H1 (cell line): ENCODE measurements around the gene SLITRK3. TPM values are rescaled to one million over a fixed set of nuclear protein-coding genes. Genes with fewer than 3 reads are reported as not detected.

Source experiments
- CTCF ChIA-PET: fragments of 300-600 bp; sonication (Branson Sonifier 250); formaldehyde crosslinking; loops from one replicate; lab custom pipeline; 2021; ENCODE audit not compliant: partially characterized antibody; lab: Charles Lee
- POLR2A ChIA-PET: fragments of 300-600 bp; sonication (Branson Sonifier 250); formaldehyde crosslinking; loops from one replicate; lab custom pipeline; 2021; ENCODE audit warnings: inconsistent platforms; ENCODE audit not compliant: partially characterized antibody; lab: Charles Lee
- DNase-seq, 2 experiments: peaks; one replicate each; pipeline versions ENCODE4 v3.0.0 to v3.0.0-alpha.2; 2010 to 2022; ENCODE audit warnings: low spot score in 2 of 2, low read depth in 1 of 2, mixed read lengths in 1 of 2
- FAIRE-seq: peaks from 2 replicates; lab custom pipeline; 2011; peaks lifted over from hg19 to GRCh38; lab: Jason Lieb, UNC
- H2AFZ ChIP-seq: 2 replicates; pipeline ENCODE4 v1.8.1; 2012; ENCODE audit warnings: low read length, inconsistent platforms
- H2AK5ac ChIP-seq: 2 replicates; pipeline ENCODE4 v1.6.1; 2013; ENCODE audit warnings: low read depth, low read length
- H2BK120ac ChIP-seq: replicated peaks from 2 replicates; pipeline ENCODE3; 2013; ENCODE audit warnings: low read depth, low read length, inconsistent platforms
- H2BK12ac ChIP-seq: 2 replicates; pipeline ENCODE4 v1.6.1; 2013; ENCODE audit warnings: low read depth, low read length
- H2BK15ac ChIP-seq: 2 replicates; pipeline ENCODE4 v1.6.1; 2013; ENCODE audit warnings: low read length
- H2BK20ac ChIP-seq: 2 replicates; pipeline ENCODE4 v1.6.1; 2013; ENCODE audit warnings: low read length
- H2BK5ac ChIP-seq: 2 replicates; pipeline ENCODE4 v1.6.1; 2013; ENCODE audit warnings: low read depth, low read length
- H3K14ac ChIP-seq: 2 replicates; pipeline ENCODE4 v1.6.1; 2013; ENCODE audit warnings: inconsistent platforms; ENCODE audit not compliant: insufficient read length
- H3K18ac ChIP-seq: 2 replicates; pipeline ENCODE4 v1.6.1; 2013; ENCODE audit warnings: low read length; ENCODE audit errors: extremely low read depth
- H3K23ac ChIP-seq: 2 replicates; pipeline ENCODE4 v1.6.1; 2013; ENCODE audit warnings: inconsistent platforms; ENCODE audit not compliant: insufficient read length
- H3K23me2 ChIP-seq: 2 replicates; pipeline ENCODE4 v1.6.1; 2013; ENCODE audit warnings: low read depth, low read length
- H3K27ac ChIP-seq: 2 replicates; pipeline ENCODE4 v1.6.1; 2011; ENCODE audit warnings: low read depth, low read length, inconsistent platforms
- H3K27me3 ChIP-seq, 4 experiments: replicated peaks in 1 of 4; 1 replicate in 1 of 4; 2 replicates in 3 of 4; pipeline versions ENCODE4 v1.6.1 to v1.8.1; 2011 to 2013; ENCODE audit warnings: low read length in 3 of 4, mild to moderate bottlenecking in 3 of 4, inconsistent platforms in 2 of 4, mixed read lengths in 2 of 4, moderate library complexity in 1 of 4; ENCODE audit not compliant: control insufficient read depth in 3 of 4, insufficient read depth in 3 of 4; ENCODE audit errors: extremely low read depth in 1 of 4
- H3K36me3 ChIP-seq, 4 experiments: 2 replicates each; pipeline versions ENCODE4 v1.6.1 to v1.8.1; 2011 to 2013; ENCODE audit warnings: mild to moderate bottlenecking in 4 of 4, low read length in 3 of 4, moderate library complexity in 2 of 4, control low read depth in 1 of 4, inconsistent platforms in 1 of 4; ENCODE audit not compliant: insufficient read depth in 4 of 4, control insufficient read depth in 2 of 4
- H3K4ac ChIP-seq: replicated peaks from 2 replicates; pipeline ENCODE3; 2013; ENCODE audit warnings: low read length, low read depth, mixed read lengths, inconsistent platforms; ENCODE audit not compliant: insufficient read length
- H3K4me1 ChIP-seq, 4 experiments: replicated peaks in 1 of 4; 1 replicate in 1 of 4; 2 replicates in 3 of 4; pipeline versions ENCODE4 v1.6.1 to v1.8.1; 2011 to 2013; ENCODE audit warnings: low read length in 3 of 4, inconsistent platforms in 2 of 4, mixed read lengths in 1 of 4; ENCODE audit not compliant: insufficient read depth in 4 of 4, control insufficient read depth in 3 of 4
- H3K4me2 ChIP-seq, 2 experiments: 2 replicates each; pipeline versions ENCODE4 v1.6.1 to v1.8.1; 2011 to 2013; ENCODE audit warnings: low read depth in 2 of 2, low read length in 2 of 2, control low read depth in 1 of 2, inconsistent platforms in 1 of 2, mild to moderate bottlenecking in 1 of 2; ENCODE audit not compliant: insufficient read depth in 1 of 2
- H3K4me3 ChIP-seq, 4 experiments: fragments of 200-600, 300-600 bp in 1 of 4; sonication (generic), shearing (Covaris generic), sonication (Bioruptor Twin) in 1 of 4; 2 replicates each; pipeline versions ENCODE4 v1.5.1 to v1.8.1; 2011 to 2016; ENCODE audit warnings: low read length in 4 of 4, low read depth in 3 of 4, control low read depth in 2 of 4, inconsistent platforms in 2 of 4, mild to moderate bottlenecking in 2 of 4, mixed read lengths in 1 of 4, moderate library complexity in 1 of 4; ENCODE audit not compliant: insufficient read depth in 2 of 4; ENCODE audit errors: extremely low read depth in 1 of 4
- H3K56ac ChIP-seq: replicated peaks from 2 replicates; pipeline ENCODE3; 2013; ENCODE audit warnings: low read depth, mild to moderate bottlenecking, mixed read lengths, low read length, inconsistent platforms; ENCODE audit not compliant: insufficient read length
- H3K79me1 ChIP-seq: 2 replicates; pipeline ENCODE4 v1.6.1; 2013; ENCODE audit warnings: low read depth, low read length, control low read depth
- H3K79me2 ChIP-seq, 2 experiments: 2 replicates each; pipeline versions ENCODE4 v1.6.1 to v1.8.1; 2012 to 2013; ENCODE audit warnings: low read length in 2 of 2, mild to moderate bottlenecking in 2 of 2, inconsistent platforms in 1 of 2; ENCODE audit not compliant: insufficient read depth in 2 of 2, control insufficient read depth in 1 of 2
- H3K9ac ChIP-seq, 4 experiments: replicated peaks in 1 of 4; 1 replicate in 1 of 4; 2 replicates in 3 of 4; pipeline versions ENCODE4 v1.6.1 to v1.8.1; 2011 to 2013; ENCODE audit warnings: low read depth in 3 of 4, low read length in 3 of 4, control low read depth in 2 of 4, mild to moderate bottlenecking in 2 of 4, moderate library complexity in 2 of 4, inconsistent platforms in 1 of 4; ENCODE audit errors: extremely low read depth in 1 of 4
- H3K9me3 ChIP-seq, 2 experiments: 2 replicates each; pipeline versions ENCODE4 v1.6.1 to v1.8.1; 2012 to 2013; ENCODE audit warnings: mild to moderate bottlenecking in 2 of 2, moderate library complexity in 2 of 2, control low read depth in 1 of 2, inconsistent platforms in 1 of 2, low read depth in 1 of 2, low read length in 1 of 2, mixed read lengths in 1 of 2; ENCODE audit not compliant: insufficient read depth in 2 of 2
- H4K20me1 ChIP-seq, 2 experiments: replicated peaks in 1 of 2; 2 replicates each; pipeline versions ENCODE3 to v1.8.1; 2011 to 2013; ENCODE audit warnings: inconsistent platforms in 2 of 2, low read length in 2 of 2, mild to moderate bottlenecking in 1 of 2; ENCODE audit not compliant: insufficient read depth in 2 of 2, control insufficient read depth in 1 of 2
- H4K5ac ChIP-seq: 2 replicates; pipeline ENCODE4 v1.6.1; 2013; ENCODE audit warnings: low read length, low read depth, mixed read lengths, inconsistent platforms; ENCODE audit not compliant: insufficient read length
- H4K8ac ChIP-seq: 2 replicates; pipeline ENCODE4 v1.8.0; 2013; ENCODE audit warnings: mild to moderate bottlenecking, moderate library complexity, low read length, inconsistent platforms; ENCODE audit not compliant: insufficient read depth; ENCODE audit errors: extremely low read depth
- H4K91ac ChIP-seq: replicated peaks from 2 replicates; pipeline ENCODE3; 2013; ENCODE audit warnings: low read length, mixed read lengths, inconsistent platforms; ENCODE audit not compliant: insufficient read length
- CBX8 ChIP-seq: fragments of 300-800, 300-1000 bp; sonication (generic); IDR thresholded peaks from 2 replicates; pipeline ENCODE4 v1.7.1; 2016; ENCODE audit warnings: low read depth, low read length, borderline replicate concordance
- KDM5A ChIP-seq: fragments of 200-600 bp; IDR thresholded peaks from 2 replicates; pipeline ENCODE4 v1.7.1; 2012; ENCODE audit warnings: mild to moderate bottlenecking, low read length, inconsistent platforms, mixed read lengths
- SAP30 ChIP-seq: fragments of 300-600 bp; sonication (generic); IDR thresholded peaks from 2 replicates; pipeline ENCODE4 v1.7.1; 2012; ENCODE audit warnings: low read length, moderate library complexity, mild to moderate bottlenecking, inconsistent platforms; ENCODE audit not compliant: insufficient read depth, insufficient replicate concordance
- SRF ChIP-seq: IDR thresholded peaks from 2 replicates; pipeline ENCODE4 v1.6.1; 2011; ENCODE audit warnings: mild to moderate bottlenecking, low read depth, low read length, moderate library complexity
- TAF1 ChIP-seq: IDR thresholded peaks from 2 replicates; pipeline ENCODE4 v1.6.1; 2011; ENCODE audit warnings: mild to moderate bottlenecking, low read depth, low read length
- TAF7 ChIP-seq: optimal IDR thresholded peaks from 2 replicates; pipeline ENCODE3; 2011; ENCODE audit warnings: low read depth, mild to moderate bottlenecking, inconsistent platforms, low read length, moderate library complexity, borderline replicate concordance
- WGBS, 2 experiments: shearing (Covaris generic) in 1 of 2; methylation state at CpG; one replicate each; pipeline versions ENCODE4 v1.1.6 to v1.1.7; 2013 to 2015; ENCODE audit warnings: low lambda C conversion rate in 2 of 2, mixed read lengths in 2 of 2, inconsistent platforms in 1 of 2, low coverage in 1 of 2, missing lambda C conversion rate in 1 of 2; ENCODE audit not compliant: insufficient replicate concordance in 2 of 2, insufficient coverage in 1 of 2, insufficient read length in 1 of 2; ENCODE audit errors: extremely low coverage in 1 of 2, missing lambda C conversion rate in 1 of 2; 5-methylcytosine and 5-hydroxymethylcytosine counted together
- polyA plus RNA-seq, 7 experiments: library from polyadenylated mRNA; depleted of rRNA in 3 of 7; stranded (reverse) in 5 of 7; unstranded in 2 of 7; fragments of >200 nt in 5 of 7; fragments of 200-250 nt in 2 of 7; gene quantifications; 1 replicate in 5 of 7; 2 replicates in 1 of 7; 4 replicates in 1 of 7; pipeline versions ENCODE4 v1.2.1 to v1.2.3, GENCODE V29; 2011 to 2013; ENCODE audit warnings: missing spikeins in 2 of 7, mixed read lengths in 2 of 7
- total RNA-seq: library from RNA; stranded (reverse); fragmentation: NEBNext Ultra II Directional; extraction: Animal tissue kit (Norgen Biotek cat#: 25700); gene quantifications from 2 replicates; pipeline ENCODE4 v1.2.1, GENCODE V29; 2021

SLITRK3 gene
- total and polyA plus RNA-seq, 2 of the 8 experiments (the other 6 are each of a cell fraction or from before 2014, with no cell fraction given): 0.71 to 3.4 TPM

- POLR2A ChIA-PET: no interaction called here
- no peak for FAIRE-seq
- TF ChIP-seq TAF1 (no peak), KDM5A (no peak), CBX8 (no peak), TAF7 (no peak), SRF (no peak), SAP30 (no peak)
Observed at GRCh38 chr3:165212580-165212979, 16.4 kb upstream of the SLITRK3 start.

More at GRCh38 chr3:165212580-165212979, 16.4 kb upstream of the SLITRK3 start:
- Histone ChIP-seq H2BK5ac (no peak overlapping the region), H3K4me2 (no peak overlapping the region), H3K56ac (no peak overlapping the region), H4K91ac (no peak overlapping the region), H4K8ac (no peak overlapping the region), H2BK120ac (no peak overlapping the region), H2BK12ac (no peak overlapping the region), H3K23ac (no peak overlapping the region), H3K27me3 (no peaks in the 10 kb centered on the region), H3K14ac (no peak overlapping the region), H2AFZ (no peak overlapping the region), H3K79me2 (no peaks in the 10 kb centered on the region), H3K4me1 (no peaks in the 10 kb centered on the region), H2AK5ac (no peak overlapping the region), H4K20me1 (no peaks in the 10 kb centered on the region), H3K9ac (no peak overlapping the region), H4K5ac (no peak overlapping the region), H3K4ac (no peak overlapping the region), H3K4me3 (no peak overlapping the region), H3K9me3 (no peaks in the 10 kb centered on the region), H3K36me3 (no peaks in the 10 kb centered on the region), H3K27ac (no peak overlapping the region), H3K18ac (no peak overlapping the region), H3K79me1 (no peaks in the 10 kb centered on the region), H2BK20ac (no peak overlapping the region), H2BK15ac (no peak overlapping the region), H3K23me2 (no peaks in the 10 kb centered on the region)
- CTCF ChIA-PET: interaction anchor here (1.4 to 1.8 kb wide), 2 partner anchors 37 to 54 kb away, joined by 4 read pairs; no protein-coding TSS in a partner anchor
- no peak for DNase-seq
- WGBS, 2 experiments: 95% methylated on average over 1 of the region's 1 CpG; no CpG with 5 or more reads in 1 of the 2 experiments
